HG03565 (cell line): ENCODE measurements around the gene LRRC52.

Source experiments
- ATAC-seq: cut with Tn5 transposase; IDR thresholded peaks from one replicate; pipeline ENCODE4 v1.9.1; 2021; ENCODE audit warnings: mild to moderate bottlenecking, moderate library complexity; ENCODE audit not compliant: unreplicated experiment

Gene LRRC52, protein sequence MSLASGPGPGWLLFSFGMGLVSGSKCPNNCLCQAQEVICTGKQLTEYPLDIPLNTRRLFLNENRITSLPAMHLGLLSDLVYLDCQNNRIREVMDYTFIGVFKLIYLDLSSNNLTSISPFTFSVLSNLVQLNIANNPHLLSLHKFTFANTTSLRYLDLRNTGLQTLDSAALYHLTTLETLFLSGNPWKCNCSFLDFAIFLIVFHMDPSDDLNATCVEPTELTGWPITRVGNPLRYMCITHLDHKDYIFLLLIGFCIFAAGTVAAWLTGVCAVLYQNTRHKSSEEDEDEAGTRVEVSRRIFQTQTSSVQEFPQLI

DNA sequence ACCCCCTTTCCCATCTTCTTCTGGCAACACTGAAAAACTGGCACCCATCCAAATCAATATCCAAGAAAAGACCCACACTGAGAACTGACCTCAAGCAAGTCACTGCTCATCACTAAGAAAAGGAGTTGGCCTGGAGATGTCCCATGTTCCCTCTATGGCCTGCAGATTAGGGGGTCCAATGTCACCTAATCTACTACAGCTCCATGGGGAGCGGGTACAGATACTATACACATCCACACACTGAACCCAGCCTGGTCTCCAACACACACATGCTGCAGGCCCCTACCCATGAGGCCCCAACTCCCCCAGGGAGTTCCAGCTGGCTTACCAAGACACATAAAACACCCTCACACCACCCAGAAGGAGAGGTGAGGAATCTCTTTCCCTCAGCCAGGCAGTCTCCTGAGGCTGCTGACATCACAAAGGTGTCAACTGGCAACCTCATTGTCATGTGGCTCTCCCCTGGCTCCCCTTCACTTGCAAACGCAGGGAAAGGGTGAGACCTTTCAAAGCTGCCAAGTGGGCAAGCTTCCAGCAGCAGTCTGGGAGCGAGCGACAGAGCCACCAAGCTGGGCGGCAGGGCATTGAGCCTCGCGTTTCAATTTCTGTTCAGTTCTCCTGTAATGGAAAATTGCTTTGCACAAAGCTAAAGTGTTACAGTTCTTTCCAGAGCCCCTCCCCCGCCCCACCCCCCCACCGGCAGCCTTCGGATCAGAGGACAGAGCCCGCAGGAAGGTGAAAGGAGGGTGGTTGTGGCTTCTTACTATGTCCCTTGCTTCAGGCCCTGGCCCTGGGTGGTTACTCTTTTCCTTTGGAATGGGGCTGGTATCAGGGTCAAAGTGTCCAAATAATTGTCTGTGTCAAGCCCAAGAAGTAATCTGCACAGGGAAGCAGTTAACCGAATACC, at the start of gene LRRC52:
Gene LRRC52, plus strand, starts transcription at position 469 of the 907 bp plus-strand sequence. Its CDS starts 297 bp downstream, at position 766.
- no peak for ATAC-seq

DNA sequence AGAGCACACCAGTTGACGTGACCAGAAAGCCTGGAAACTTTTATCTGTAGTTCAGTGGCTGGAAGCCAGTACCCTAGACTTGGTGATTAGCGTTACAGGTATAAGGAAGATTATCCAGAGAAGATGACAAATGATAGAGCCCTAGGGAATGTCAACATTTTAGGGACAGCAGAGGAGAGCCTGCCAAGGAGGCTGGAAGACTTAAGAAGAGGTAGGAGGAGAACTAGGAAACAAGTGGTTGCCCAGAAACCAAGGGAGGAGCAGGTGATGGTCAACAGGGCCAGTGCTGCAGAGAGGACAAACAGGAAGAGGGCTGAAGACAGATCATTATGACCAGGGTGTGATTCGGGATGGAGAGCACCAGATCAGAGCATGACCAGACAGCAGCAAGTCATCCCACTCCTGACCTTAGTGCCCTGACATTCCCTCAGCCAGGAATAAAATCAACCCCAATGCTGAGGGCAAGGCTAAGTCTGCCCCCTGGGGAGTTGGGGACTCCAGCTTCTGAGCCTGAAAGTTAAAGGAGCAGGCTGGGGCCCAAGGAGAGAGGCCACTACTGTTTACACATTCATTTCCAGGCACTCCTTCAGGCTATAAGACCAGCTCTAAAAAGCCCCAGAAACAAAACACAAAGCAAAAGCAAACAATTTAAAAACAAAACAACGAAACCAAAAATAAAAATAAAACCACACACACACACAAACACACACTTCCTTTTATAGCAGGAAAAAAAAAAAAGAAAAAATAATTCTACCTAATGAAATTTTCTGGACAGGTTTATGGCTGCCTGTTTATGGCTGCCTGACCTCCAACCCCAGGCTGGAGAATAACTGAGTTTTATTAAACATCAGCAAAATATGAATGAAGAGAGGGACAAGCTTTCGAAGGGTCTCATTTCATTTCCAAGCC, 48.6 kb upstream of the LRRC52 start:
- ATAC-seq = no peak

DNA sequence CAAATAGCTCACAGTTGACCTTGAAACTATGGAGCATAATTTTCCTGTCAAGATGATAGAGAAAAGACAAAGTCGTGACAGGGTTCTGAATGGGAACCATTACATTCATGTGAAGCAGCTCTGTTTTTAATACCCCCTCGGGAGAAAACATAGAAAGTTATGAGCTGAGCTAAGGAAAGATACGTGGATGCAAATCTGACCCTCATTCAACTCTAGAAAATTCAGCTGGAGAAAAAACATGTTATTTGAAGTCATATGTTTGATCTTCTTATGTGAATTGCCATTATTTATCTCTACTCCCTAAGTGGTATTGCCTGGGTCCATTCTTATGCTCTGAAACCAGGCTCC, 48.0 kb upstream of the LRRC52 start:
- ATAC-seq = no peak

DNA sequence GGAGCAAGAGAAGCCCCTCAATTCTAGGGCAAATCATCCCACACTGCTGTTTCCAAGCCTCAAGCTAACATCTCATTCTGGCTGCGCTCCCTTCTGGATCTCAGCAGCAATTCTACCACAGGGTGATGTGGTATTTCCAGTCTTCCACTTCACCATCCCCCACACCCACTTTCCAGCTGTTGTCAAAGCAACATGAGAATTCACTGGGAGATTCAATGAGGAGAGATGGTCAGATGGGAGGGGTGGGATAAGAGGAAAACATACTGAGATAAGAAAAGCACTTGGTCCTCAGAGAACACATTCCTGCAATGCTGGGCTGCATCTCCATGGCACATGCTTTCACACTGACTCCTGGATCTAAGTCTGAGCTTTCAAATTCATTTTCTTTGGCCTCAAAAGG, 47.3 kb upstream of the LRRC52 start:
- ATAC-seq = no peak

DNA sequence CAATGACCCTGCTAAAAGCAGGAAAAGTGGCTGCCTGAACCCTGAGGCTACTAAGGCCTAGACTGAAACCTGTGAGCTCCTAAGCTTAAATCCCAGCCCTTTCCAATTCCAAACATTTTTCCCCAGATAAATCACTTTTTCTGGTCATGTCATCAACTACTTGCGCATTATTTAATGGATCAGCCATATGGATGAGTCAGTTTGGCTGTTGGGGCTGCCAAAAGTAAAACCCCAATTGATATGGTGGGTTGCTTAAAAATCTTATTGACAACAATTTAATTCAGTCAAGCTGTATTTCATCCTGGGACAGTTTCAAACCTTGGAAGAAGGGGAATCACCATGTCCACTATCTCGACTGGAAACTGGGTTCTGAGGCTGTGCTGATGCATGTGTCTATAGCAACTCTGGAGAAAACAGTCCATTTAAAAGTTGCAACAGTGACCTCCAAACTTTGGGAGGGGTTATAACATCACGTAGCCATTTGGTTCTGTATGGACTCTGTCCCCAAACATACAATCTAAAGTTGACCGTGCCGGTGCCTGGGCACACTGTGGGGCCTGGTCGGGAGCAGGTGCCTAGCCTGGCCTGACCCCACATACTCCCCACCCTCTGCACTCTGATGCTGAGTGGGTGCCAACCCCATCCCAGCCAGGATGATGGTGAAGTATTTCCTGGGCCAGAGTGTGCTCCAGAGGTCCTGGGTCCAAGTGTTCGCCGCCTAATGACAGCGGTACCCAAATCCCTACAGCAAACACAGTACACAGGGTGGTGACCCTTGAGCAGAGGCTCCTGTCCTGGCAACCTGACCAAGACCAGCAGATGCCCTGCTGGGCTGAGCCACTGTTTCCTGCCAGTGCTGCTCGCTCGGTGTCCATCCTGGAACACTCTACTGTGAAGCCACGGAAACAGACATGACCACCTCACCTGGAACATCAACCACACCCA, 46.5 kb upstream of the LRRC52 start:
- ATAC-seq = no peak

DNA sequence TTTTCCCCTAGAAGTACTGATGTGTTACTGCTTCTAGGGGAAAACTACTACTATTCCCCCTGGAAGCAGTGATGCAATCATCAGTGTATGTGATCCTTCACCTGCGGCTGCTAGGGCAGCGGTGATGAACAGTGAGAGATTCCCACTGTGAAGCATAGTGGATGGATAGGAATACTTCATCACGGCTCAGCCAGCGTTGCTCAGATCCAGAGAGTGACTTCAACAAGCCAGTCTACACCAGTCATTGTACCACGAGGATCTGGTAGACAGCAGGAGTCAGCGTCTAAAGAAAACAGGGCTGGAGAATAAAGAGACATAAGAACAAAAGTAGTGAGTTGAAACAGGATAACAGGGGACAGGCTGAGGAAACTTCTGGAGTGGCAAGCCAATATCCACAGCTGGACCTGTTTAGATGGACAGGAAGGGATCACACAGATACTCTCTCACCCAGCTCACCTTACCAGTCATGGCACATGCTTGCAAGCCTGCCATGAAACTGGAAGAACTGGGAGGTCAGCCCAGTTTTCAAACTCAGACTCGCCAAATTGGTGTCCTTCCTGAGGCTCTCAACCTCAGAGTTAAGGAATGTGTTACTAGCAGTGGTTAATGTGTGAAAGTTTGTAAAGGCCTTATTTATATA, 42.4 kb upstream of the LRRC52 start:
- ATAC-seq = no peak

DNA sequence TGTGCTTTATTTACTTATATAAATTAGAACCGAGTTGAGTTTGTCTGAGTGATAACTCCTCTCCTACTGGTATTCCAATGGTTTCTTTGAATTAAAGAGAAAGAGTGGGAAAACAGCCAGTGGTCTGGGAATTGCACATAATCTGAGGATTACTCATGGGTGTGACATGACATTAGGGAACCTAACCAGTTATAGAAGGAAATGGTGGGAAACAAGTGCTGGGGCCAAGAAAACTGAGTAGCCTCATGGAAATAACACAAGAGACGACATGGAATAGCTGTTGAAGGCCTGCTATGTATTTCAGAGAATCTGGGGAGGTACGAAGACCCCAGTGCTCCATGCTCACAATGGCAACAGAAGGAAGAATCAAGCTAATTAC, 41.8 kb upstream of the LRRC52 start:
- ATAC-seq = no peak

DNA sequence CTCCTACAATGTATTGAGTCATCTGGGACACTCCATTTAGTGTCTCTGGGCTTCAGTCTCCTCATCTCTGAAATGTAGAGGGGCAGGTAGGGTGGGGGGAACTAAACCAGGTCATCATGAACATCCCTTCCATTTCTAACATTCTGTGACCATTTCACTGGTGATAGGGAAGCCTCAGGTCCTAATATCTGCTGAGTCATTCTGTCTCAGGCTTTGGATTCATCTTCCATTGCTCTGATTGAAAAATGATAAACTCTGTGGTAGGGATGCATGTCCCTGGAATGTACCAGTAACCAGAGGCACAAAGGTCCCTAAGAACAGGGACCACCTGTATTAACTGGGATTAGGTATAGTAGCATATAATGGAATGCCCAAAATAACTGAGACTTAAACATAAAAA, 36.2 kb upstream of the LRRC52 start:
- no peak for ATAC-seq

DNA sequence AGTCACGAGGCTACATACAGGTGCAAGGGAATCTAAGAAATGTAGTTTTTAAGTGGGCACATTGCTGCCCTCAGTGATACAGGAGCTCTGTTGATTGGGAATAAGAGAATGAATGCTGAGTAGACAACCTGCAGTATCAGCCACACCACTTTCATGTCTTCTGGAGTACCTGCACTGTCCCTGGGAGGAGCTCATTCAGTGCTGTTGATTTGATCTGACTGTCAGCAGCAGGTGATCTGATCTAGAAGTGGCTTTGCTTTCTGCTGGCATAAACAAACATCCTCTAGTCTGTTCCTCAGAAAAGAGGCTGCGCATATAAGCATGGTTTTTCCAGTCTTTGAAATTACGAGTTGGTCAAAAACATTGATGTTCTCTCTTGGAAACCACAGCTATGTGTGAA, 35.5 kb upstream of the LRRC52 start:
- no peak for ATAC-seq

DNA sequence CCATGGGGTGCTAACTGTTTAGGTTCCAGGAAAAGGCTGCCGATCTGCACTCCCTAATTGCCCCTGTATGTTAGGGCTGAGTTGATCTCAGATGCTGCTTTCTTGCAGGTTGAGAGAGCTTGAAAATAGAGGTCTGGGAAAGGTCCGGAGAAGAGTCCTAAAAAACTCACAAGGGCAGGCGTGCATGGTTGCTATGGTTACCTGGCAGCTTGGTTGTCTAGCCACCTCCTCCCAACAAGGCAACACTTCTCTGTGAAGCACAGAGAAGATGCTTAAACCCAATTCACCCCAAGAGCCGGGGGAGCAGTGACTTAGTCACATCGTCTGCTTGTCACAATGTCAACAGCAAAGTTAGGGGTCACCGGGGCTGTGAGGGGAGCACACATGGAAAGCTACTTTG, 31.0 kb upstream of the LRRC52 start:
- no peak for ATAC-seq

DNA sequence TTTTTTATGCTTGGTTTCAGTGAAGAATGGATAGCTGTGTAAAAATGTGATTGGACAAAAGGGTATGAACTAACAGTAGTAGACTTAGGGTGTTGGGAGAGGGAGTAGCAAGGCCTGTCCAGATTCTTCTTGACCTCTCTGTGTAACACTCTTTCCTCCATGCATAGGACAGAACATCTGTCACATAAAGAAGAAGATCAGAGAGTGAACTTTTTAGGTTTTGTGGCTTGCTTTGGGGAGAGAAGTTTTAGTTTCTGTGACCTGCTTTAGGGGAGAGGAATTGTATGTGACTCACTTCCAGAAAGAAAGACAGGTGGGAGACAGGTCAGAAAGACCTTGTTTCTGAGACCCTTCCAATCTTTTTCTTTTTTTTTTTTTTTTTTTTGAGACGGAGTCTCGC, 27.3 kb upstream of the LRRC52 start:
- ATAC-seq = no peak

DNA sequence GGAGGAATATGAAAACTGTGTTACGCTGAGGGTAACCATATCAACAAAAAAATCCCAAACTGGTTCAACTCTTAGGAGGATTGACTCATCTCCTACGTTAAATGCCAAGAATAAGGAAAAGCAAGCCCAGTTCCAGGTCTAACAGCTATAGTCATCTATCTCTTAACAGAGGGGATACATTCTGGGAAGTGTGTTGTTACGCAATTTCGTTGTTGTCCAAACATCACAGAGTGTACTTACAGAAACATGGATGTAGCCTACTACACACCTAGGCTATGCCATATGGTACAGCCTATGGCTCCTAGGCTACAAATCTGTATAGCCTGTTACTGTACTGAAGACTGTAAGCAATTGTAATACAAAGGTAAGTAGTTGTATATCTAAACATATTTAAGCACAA, 23.2 kb upstream of the LRRC52 start:
- ATAC-seq = no peak

DNA sequence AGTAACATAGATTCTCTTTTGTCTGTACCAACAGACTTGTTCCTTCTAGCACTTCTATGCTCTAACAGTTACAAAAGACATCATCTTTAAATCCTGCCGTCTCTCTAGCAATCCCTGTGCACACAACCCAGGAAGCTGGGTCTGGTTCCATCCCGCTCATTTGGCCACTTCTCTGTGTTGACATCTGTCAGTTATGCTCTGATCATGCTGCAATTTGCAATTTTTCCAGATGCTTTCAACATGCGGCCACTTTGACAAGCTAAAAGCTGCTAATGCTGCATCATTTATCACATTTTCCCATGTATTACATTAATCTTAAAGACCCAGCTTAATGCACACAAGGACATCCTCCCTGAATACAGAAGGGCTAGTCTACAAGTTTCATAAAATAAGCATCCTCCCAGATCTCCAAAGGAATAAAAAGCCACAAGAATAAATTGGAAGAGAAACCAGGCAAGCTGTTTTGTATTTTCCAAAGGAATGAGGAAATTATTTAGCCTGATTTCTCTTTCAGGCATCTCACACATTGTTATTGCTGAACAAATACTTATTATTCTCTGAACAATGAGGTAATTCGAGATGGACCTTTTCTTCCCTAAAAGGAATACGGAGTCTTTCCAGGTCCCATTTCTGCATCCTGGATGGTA, 19.0 kb upstream of the LRRC52 start:
- ATAC-seq = no peak

DNA sequence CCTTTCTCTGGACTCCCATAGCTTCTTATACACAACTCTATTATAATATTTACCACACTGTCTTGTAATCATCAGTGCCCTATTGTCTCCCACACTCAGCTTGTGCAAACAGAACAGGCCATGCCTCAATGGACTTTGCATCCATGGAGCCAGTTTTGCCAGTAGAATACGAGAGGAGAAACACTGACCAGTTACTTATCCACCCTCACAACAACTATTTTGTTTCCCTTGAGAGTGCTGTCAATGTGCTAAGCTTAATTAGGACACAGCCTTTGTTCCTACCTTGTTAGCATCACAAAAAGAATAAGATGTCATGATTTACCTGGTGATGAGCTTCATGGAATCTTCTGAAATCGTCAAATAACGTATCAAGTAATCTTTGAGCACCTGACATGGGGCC, 18.1 kb upstream of the LRRC52 start:
- ATAC-seq = no peak

DNA sequence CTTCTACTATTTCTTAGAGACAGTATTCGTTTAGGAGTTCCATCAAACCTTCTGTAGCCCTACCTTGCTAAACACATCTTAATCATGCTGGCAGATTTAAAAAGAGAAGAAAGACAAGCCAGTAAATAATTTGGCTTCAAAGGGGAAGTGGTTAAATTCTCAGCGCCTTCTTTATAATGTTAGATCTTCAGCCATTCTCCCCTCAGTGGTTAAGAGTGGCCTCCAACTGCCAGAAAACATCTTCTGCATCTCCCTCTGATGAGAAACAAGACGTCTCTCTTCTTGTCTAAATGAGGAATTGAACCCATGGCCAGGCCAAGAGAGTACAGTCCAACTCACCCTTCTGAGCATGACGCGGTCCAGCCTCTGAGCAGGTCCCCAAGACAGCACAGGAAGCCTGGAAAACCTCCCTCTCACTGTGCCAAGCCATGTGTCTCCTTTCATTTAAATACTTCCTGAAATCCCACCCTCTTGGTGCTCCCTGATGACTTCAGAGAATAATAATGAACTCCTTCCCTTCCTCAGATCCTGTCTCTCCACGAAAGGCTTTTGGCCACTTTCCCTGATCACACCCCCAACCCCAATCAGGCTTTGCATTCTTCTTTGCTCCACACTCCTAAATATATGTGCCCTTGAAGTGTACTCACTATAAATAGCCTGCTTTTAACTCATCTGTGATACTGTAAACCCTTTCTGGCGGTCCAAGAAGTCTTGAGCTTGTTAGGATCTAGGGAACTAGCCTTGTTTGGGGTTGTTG, 16.4 kb upstream of the LRRC52 start:
- ATAC-seq = no peak

DNA sequence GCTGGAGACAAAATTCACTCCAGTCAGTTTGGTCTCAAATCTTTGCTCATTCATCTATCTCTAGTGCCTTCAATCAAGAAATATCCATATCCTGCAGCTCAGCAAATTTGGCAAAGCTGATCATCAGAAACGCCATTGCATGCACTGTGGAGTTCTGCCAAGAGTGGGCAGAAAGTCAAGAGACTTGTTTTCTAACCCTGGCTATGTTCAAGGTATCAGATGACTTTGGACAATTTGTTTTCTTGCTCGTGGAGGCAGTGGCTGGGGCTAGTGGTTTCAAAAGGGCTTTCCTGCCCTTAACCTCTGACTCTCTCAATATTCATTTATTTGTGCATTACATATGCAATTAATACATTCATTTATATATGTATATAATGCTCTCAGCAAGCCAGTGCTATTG, 12.8 kb upstream of the LRRC52 start:
- ATAC-seq = no peak

DNA sequence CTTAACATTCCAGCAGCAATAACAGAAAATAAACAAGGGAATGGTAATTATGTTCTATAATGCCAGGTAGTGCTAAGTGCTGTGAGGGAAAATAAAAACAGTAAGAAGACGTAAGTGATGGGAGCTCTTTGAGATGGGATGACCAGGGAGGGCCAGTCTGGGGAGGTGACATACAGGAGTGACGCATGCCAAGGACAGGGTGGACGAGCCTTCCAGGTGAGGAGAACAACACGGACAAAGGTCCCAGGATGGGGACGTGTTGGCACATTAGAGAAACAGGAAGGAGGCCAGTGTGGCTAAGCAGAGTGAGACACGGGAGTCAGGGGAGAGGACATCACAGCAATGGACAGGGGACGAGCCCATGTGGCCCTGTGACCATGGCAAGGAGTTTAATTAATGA, 11.7 kb upstream of the LRRC52 start:
- no peak for ATAC-seq

DNA sequence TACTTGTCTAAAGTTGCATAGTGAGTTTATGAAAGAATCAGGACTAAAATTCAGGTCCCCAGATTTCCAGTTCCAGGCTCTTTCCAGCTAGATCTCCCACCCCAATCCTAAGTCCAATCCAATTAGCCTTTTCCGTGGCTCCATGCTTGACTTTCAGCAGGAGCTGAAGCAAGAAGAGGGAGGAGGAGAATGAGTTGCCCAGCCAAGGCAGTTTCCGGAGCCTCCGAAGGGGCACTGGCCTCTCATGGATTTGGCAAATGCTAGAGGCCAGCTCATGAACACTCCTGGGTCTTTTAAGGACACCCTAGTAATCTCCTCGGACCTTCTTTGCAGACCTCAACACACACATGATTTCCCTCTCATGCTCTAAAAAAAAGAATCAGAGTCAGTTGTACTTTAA, 10.5 kb upstream of the LRRC52 start:
- no peak for ATAC-seq

DNA sequence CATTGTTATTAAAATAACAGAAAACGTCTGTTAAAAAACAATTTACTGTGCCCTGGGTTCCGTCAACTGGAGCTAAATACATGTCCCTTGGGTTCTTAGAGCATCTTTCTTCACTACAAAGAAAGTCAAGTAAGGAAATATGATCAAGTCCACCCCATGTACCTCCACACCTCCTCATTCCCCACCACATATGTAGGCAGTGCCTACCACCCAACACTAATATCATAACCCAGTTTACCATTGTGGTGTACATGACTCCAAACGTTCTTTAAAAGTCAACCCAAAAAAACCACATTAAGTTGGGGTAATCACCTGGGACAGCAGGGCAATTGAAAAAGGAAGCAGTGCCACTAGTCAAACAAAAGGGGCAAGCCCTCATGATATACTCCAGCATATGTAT, 7.8 kb upstream of the LRRC52 start:
- ATAC-seq = no peak
